GM18861 (cell line): ENCODE results near the gene SLC7A4.
"Not testable (repeated sequence)": the region's sequence is repeated elsewhere in the genome, so short reads cannot be mapped to it uniquely, and the experiment has no call there.

Experiments
- ATAC-seq: cut with Tn5 transposase; IDR thresholded peaks from one replicate; pipeline ENCODE4 v1.9.1; 2021; ENCODE audit not compliant: unreplicated experiment

SLC7A4 gene

DNA sequence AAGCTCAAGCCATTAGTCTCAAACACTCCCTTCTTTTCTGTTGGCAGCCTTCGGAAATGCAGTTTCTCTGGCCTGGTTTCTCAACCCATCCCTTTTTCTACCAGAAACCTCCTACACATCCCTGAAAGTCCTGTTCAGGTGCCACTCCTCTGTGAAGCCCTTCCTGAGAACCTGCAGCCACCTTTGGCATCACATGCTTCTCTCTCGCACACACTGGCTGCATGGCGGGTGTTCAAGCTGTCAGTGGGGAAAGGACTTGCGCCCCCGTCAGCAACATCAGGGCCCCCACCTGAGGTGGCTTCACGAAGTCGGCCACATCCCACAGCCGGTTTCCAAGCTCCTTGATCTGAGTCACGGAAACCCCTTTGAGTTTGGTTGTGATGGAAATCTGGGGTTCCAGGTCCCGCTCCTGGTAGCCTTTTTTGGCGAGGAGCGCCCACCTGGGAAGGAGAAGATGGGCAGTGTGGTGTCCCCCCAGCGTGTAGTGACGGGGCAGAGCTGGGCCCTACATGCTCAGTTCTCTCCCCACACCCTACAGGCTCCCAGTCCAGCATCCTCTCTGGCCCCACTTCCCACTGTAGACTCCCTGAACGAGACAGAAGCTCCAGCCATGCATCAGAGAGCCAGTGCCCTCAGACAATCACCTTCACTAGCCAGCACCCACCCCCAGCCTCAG is 11.6 kb upstream of the SLC7A4 start:
- no peak for ATAC-seq

GRCh38 chr22:21042978-21043859 is 10.9 kb upstream of the SLC7A4 start:
- ATAC-seq, result no peak

DNA sequence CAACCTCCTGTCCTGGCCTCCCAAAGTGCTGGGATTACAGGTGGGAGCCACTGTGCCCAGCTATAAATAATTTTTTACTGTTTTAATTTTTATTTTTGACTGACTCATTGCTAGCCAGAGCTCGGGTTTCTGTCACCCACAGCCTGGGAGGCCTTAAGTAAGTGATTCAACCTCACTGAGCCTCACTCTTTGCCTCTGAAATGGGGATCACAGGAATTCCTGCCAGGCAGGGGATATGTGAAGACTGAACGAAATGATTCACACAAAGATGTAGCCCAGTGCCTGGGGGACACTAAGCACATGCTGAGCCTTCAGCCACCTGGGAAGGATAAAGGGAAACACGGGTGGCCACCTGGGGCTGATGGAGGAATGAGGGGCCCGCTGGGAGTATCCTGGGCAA is 9.6 kb upstream of the SLC7A4 start:
- no peak for ATAC-seq

DNA sequence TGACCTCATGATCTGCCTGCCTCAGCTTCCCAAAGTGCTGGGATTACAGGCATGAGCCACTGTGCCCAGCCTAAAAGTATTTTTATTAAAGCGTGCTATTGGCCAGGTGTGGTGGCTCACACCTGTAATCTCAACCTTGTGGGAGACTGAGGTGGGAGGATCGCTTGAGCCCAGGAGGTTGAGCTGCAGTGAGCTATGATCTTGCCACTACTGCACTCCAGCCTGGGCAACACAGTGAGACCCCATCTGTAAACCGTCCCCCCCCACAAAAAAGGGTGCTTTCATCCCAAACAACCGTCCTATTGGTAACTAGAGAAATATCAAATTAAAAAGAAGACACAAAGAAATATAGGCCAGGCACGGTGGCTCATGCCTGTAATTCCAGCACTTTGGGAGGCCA is 6.8 kb upstream of the SLC7A4 start:
- not testable (repeated sequence) for ATAC-seq

DNA sequence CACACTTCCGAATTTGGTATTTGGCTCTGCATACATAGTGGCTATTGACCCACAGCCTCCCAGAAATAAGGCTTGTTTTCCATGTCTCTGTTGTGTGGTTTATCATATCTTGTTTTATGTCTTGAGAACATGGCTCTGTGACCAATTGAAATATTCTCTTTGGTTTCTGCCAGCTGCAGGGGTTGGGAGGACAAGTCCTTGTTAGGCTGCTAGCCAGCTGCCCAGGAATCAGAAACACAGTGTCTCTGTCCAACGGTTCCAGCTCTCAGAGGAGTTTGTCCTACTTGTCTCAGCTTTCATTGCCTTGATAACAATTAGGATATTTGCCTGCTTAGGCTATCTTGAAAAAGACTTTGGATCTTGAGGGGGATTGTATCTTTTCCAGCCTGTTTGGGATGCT is 6.0 kb upstream of the SLC7A4 start:
- no peak for ATAC-seq

DNA sequence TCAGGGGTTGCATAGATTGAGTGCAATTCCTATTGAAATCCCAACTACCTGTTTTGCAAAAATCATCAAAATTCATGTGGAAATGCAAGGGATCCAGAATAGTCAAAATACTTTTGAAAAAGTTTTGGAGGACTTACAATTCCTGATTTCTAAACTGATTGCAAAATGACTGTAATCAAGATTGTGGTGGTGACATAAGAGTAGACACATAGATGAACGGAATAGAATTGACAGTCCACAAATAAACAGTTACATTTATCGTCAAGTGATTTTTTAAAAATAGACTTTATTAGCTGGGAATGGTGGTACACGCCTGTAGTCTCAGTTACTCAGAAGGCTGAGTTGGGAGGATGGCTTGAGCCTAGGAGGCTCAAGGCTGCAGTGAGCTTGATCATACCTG is 2.6 kb upstream of the SLC7A4 start:
- no peak for ATAC-seq

- no peak for ATAC-seq
These were observed 1.5 kb upstream of the SLC7A4 start for GRCh38 chr22:21033895-21034294.

- no peak for ATAC-seq
These were observed 717 bp upstream of the SLC7A4 start for GRCh38 chr22:21032868-21033688.

DNA sequence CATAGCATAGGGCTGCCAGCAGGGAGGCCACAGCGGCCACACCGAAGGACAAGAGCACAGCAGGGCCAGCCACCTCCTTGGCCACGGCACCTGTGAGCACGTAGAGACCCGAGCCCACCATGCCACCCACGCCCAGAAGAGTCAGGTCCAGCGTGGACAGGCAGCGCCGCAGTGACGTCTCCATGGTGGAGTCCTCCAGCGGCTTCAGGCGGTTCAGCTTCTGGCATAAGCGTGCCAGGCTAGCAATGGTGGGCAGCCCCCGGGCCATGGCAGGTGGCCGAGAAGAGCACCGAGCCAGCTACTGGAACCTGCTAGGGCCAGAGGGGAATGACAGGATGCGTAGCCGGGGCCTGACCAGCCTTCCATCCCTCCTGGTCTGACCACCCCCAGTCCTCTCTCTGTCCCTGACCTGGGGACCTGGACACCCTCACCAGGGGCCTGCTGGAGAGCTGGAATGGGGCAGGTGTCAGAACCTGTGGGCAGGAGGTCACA is 770 bp downstream of the SLC7A4 start:
- ATAC-seq, result no peak

- no peak for ATAC-seq
These were observed 1.5 kb downstream of the SLC7A4 start for GRCh38 chr22:21030621-21031544.

- ATAC-seq, result no peak
These were observed 2.3 kb downstream of the SLC7A4 start for GRCh38 chr22:21030032-21030431.

GRCh38 chr22:21029486-21030025 is 2.8 kb downstream of the SLC7A4 start:
- ATAC-seq, result no peak

DNA sequence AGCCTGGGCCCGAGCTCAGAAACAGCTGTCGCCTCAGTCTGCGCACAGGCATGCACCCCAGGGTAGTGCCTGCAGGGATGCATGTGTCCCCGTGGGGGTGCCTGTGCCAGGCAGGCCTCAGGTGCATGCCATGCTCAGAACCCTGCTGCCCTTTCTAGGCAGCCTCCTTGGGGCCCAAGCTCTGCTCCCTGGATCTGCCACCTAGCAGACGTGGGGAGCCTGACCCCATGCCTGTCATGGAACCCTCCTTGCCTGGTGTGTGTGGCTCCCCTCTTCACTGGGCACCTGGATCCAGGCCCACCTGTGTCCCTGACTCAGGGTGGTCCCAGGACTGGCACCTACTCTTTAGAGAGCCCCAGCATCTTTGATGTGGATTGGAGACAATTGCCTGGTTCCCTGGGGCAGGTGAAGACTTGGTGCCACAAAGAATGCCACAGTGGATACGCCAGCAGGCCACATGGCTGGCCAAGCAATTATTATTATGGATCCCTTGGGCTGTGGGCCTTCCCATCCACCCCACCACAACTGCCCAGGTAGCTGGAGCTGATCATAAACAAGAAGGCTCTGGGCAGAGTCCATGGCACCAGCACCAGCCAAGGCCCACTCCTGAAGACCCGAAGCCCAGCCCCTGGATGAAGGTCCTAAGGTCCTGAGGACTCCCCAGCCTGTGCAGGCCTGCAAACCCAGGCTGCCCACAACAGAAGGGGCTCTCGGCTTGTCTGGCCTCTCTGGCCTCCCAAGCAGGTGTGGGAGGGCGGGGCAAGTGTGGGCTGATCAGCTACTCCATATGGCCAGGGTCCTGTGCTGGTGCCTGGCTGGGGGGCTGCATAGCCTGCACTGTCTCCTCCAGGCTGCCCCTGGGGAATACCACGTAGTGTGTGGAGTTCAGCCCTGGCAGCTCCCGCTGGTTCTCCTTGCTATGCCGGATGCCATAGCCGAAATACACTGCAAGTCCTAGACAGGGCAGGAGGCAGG is 3.8 kb downstream of the SLC7A4 start:
- ATAC-seq, result no peak

GRCh38 chr22:21026783-21027692 is 5.3 kb downstream of the SLC7A4 start:
- ATAC-seq, result no peak

DNA sequence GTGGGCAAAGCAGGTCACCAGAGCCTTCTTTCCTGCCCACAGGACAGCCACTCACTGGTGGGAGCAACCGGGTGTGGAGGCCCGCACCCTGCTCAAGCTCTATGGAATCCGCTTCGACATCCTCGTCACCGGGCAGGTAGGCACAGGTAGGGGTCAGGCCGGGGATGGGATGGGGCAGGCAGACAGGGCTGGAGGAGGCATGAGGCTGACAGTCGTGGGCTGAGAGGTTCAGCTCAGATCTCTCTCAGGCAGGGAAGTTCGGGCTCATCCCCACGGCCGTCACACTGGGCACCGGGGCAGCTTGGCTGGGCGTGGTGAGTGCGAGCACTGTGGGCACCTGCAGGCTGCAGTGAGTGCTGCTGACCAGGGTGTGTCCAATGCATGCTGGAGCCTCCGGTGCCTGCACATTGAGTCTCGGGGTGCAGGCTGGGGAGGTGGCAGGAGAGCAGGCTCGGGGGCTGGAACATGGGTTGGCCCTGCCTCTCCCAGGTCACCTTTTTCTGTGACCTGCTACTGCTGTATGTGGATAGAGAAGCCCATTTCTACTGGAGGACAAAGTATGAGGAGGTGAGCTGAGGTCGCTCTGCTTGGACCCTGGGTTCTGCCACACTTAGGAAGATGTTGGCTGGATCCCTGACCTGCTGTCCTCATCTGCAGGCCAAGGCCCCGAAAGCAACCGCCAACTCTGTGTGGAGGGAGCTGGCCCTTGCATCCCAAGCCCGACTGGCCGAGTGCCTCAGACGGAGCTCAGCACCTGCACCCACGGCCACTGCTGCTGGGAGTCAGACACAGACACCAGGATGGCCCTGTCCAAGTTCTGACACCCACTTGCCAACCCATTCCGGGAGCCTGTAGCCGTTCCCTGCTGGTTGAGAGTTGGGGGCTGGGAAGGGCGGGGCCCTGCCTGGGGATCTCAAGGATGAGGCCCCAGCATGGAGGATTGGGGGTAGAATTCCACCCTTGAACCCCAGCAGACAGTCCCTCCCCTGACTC is 6.3 kb downstream of the SLC7A4 start:
- ATAC-seq, result no peak

- no peak for ATAC-seq
These were observed 7.1 kb downstream of the SLC7A4 start for GRCh38 chr22:21025266-21025665.
